Suprapubic skin (tissue), 4 donors: Measurements from ENCODE around the gene SSC5D. TPM values are rescaled to one million over a fixed set of nuclear protein-coding genes. Genes with fewer than 3 reads are reported as not detected.

ENCODE experiments used
- DNase-seq, 2 donors: peaks; one replicate each; pipeline ENCODE4 v3.0.0-alpha.2; 2019; ENCODE audit warnings: low spot score in 2 of 2
- H3K27ac ChIP-seq: fragments of 200-600 bp; sonication (generic); one replicate; pipeline ENCODE4 v1.5.1; 2019
- H3K27me3 ChIP-seq: fragments of 200-600 bp; sonication (generic); one replicate; pipeline ENCODE4 v1.5.1; 2019
- H3K36me3 ChIP-seq: fragments of 200-600 bp; sonication (generic); one replicate; pipeline ENCODE4 v1.5.1; 2019
- H3K4me1 ChIP-seq: fragments of 200-600 bp; sonication (generic); one replicate; pipeline ENCODE4 v1.5.1; 2019
- H3K4me3 ChIP-seq: fragments of 200-600 bp; sonication (generic); one replicate; pipeline ENCODE4 v1.5.1; 2019; ENCODE audit warnings: mild to moderate bottlenecking
- H3K9me3 ChIP-seq: fragments of 200-600 bp; sonication (generic); one replicate; pipeline ENCODE4 v1.5.1; 2019
- CTCF ChIP-seq, 2 donors: fragments of 200-600 bp in 1 of 2; fragments of 450-650 bp in 1 of 2; sonication (generic) in 1 of 2; IDR thresholded peaks; one replicate each; pipeline ENCODE4 v1.5.1; 2016 to 2019; ENCODE audit warnings: antibody characterized with exemption in 2 of 2, mild to moderate bottlenecking in 1 of 2, moderate library complexity in 1 of 2
- EP300 ChIP-seq: sonication (generic); formaldehyde crosslinking; IDR thresholded peaks from one replicate; pipeline ENCODE4 v1.6.1; 2017; ENCODE audit warnings: antibody characterized with exemption
- POLR2A ChIP-seq, 2 donors: fragments of 450-650 bp; IDR thresholded peaks; one replicate each; pipeline ENCODE4 v1.6.1; 2017; ENCODE audit warnings: antibody characterized with exemption in 2 of 2, mild to moderate bottlenecking in 2 of 2, moderate library complexity in 2 of 2
- POLR2AphosphoS5 ChIP-seq, 3 donors: sonication (generic); formaldehyde crosslinking; IDR thresholded peaks; one replicate each; pipeline ENCODE4 v1.6.1; 2017; ENCODE audit warnings: antibody characterized with exemption in 3 of 3
- WGBS: methylation state at CpG from one replicate; pipeline ENCODE4 v1.1.5; 2018; 5-methylcytosine and 5-hydroxymethylcytosine counted together
- total RNA-seq, 4 donors: library from RNA; depleted of rRNA; stranded (reverse); fragments of >200 nt; gene quantifications; one replicate each; pipeline ENCODE4 v1.1.0, GENCODE V29; 2016

The SSC5D gene
- total RNA-seq, 4 donors from 2014 or later, result 0.57 to 2.1 (median 1.0) TPM

DNA sequence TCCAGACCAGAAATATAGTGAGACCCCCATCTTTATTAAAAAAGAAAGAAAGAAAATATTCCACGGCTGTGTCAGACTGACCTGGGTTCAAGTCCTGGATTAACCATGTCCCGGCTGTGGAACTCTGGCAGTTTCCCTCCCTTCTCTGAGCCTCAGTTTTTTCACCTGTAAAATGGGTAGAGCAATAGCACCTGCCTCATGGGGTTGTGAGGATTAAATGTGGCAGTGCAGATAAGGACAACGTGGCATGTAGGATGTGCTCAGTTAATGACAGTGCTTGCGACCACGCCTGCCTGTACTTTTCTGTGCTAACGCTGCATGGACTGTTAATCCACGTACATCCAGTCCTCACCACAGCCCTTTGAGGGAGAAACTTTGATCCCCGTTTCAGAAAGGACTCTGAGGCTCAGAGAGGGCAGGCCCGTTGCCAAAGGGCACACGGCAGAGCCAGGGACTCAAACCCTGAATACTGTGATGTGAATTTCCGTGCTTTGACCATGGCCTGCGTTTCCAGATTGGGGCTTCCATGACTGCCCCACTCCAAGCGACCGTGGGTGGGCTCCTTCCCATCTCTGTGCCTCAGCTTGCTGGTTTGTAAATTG, 32.6 kb downstream of the SSC5D start:
- H3K4me1 ChIP-seq, result peaks cover 21% of the 10 kb centered on the region
- H3K4me3 ChIP-seq, result no peak overlapping the region
- WGBS, result 80% methylated on average over 13 of the region's 14 CpGs
- H3K27ac ChIP-seq, result no peak overlapping the region
- H3K36me3 ChIP-seq, result no peaks in the 10 kb centered on the region
- TF ChIP-seq POLR2A (IDR thresholded peaks at IDR 0.05), result no peak
- H3K9me3 ChIP-seq, result no peaks in the 10 kb centered on the region
- no peak for DNase-seq
- peaks cover 5% of the 10 kb centered on the region for H3K27me3 ChIP-seq

DNA sequence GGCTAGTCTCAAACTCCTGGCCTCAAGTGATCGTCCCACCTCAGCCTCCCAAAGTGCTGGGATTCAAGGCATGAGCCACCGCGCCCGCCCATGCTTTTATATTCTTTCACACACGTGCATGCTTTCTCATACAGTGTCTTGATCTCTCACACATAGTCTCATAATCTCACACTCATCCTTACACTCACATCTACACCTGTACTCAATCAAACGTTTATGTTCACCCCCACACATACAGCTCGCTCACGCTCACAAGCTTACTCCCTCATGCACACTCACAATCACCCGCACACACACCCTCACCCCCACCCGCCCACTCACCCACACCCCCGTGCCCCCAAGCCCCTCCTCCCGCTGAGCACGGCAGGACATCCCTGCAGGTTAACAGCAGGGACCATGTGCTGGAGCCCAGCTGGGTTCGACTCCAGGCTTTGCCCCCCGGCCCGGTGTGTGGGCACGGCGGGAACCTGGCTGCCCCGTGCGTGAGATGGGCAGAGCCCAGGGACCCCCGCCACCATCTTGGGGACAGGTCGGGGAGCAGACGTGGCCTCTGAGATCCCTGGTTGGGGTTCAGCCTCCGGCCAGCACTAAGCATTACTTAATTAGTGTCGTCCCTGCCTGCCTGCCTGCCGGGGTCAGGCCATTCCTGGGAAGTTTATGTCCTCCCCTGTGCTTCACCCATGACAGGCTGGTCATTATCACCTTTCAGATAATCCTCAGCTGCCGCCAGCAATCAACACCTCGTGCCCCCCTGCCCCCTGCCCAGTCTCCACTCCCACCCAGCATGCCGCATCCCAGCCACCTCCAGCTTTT, 37.3 kb downstream of the SSC5D start:
- H3K27ac ChIP-seq, result no peak overlapping the region
- H3K4me1 ChIP-seq, result peaks cover 18% of the 10 kb centered on the region
- no peaks in the 10 kb centered on the region for H3K9me3 ChIP-seq
- H3K36me3 ChIP-seq, result no peaks in the 10 kb centered on the region
- H3K27me3 ChIP-seq, result peaks cover 12% of the 10 kb centered on the region
- TF ChIP-seq EP300, result no peak
- TF ChIP-seq CTCF (IDR thresholded peaks at IDR 0.05), result no peak
- TF ChIP-seq POLR2AphosphoS5 (IDR thresholded peaks at IDR 0.05), result no peak
- no peak for TF ChIP-seq POLR2A (IDR thresholded peaks at IDR 0.05)
- H3K4me3 ChIP-seq, result no peak overlapping the region
- 43% methylated on average over 16 of the region's 29 CpGs for WGBS
- DNase-seq, result no peak

DNA sequence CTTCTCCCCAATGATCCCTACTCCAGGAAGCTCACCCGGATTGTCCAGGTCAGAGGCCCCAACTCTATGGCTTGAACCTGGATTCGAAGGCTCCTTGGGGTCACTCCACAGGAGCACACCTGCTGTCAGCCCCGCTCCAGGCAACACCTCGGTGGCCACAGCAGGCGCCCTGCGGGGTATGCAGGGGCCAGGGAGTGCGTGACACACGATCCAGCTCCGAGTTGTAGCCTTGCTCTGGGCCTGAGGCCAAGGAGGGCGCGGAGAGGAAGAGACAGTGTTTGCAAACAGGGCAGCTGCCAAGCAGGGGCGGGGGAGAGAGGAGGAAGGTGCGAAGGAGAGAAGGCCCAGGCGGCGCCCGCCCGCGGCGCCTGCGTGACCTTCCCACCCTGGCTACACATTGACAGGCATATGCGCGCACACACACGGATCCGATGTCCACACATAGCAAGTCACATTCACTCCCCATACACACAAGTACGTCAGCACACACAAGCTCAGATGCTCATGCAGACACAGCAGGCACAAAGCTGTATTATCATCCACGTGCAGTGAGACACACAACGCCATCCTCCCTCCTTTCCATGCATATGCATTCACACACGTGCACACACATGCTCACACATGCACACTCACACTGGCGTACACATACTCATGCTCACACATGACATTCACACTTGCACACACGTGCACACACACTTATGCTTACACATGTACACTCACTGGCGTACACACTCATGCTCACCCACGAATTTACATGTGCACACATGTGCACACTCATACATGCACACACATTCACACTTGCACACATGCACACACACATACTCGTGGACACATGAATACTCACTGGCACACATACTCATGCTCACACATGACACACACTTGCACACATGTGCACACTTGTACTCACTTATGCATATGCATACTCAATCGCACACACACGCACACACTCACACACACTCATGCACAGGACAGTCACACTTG, 38.3 kb downstream of the SSC5D start:
- H3K9me3 ChIP-seq, result no peaks in the 10 kb centered on the region
- H3K27me3 ChIP-seq, result peaks cover 17% of the 10 kb centered on the region
- no peak for DNase-seq
- TF ChIP-seq EP300 (no peak), POLR2AphosphoS5 (IDR thresholded peaks at IDR 0.05) (no peak), CTCF (IDR thresholded peaks at IDR 0.05) (no peak), POLR2A (IDR thresholded peaks at IDR 0.05) (no peak)
- no peaks in the 10 kb centered on the region for H3K36me3 ChIP-seq
- WGBS, result 37% methylated on average over 22 of the region's 35 CpGs
- H3K4me1 ChIP-seq, result peaks cover 15% of the 10 kb centered on the region
- no peak overlapping the region for H3K4me3 ChIP-seq
- no peak overlapping the region for H3K27ac ChIP-seq

GRCh38 chr19:55527197-55528029, 39.2 kb downstream of the SSC5D start:
- no peak for DNase-seq
- H3K27ac ChIP-seq, result no peak overlapping the region
- H3K27me3 ChIP-seq, result peaks cover 17% of the 10 kb centered on the region
- no peak for TF ChIP-seq POLR2AphosphoS5 (IDR thresholded peaks at IDR 0.05)
- TF ChIP-seq POLR2A (IDR thresholded peaks at IDR 0.05), result no peak
- peaks cover 12% of the 10 kb centered on the region for H3K4me1 ChIP-seq
- no peaks in the 10 kb centered on the region for H3K9me3 ChIP-seq
- no peak overlapping the region for H3K4me3 ChIP-seq
- H3K36me3 ChIP-seq, result no peaks in the 10 kb centered on the region
- WGBS, result 75% methylated on average over 22 of the region's 22 CpGs

- Histone ChIP-seq H3K27me3 (peaks cover 17% of the 10 kb centered on the region), H3K4me3 (no peak overlapping the region), H3K27ac (no peak overlapping the region), H3K9me3 (no peaks in the 10 kb centered on the region), H3K4me1 (peaks cover 12% of the 10 kb centered on the region), H3K36me3 (no peaks in the 10 kb centered on the region)
- TF ChIP-seq EP300 (no peak), POLR2A (IDR thresholded peaks at IDR 0.05) (no peak), POLR2AphosphoS5 (IDR thresholded peaks at IDR 0.05) (no peak), CTCF (IDR thresholded peaks at IDR 0.05) (no peak)
- DNase-seq, result no peak
- WGBS, result 29% methylated on average over 15 of the region's 15 CpGs
These were observed 40.0 kb downstream of the SSC5D start for GRCh38 chr19:55528030-55528803.
